K562 (cell line): Measurements from ENCODE around the gene RPS8. TPM values are rescaled to one million over a fixed set of nuclear protein-coding genes. Genes with fewer than 3 reads are reported as not detected.

ENCODE experiments used
- CSDE1 ChIP-seq, 2 experiments: fragments of 450-650 bp; IDR thresholded peaks; 2 replicates each; pipeline ENCODE4 v1.6.1; 2016; ENCODE audit warnings: mild to moderate bottlenecking in 1 of 2
- NR2C2 ChIP-seq, 2 experiments: fragments of 200-800 bp in 1 of 2; sonication (Bioruptor generic) in 1 of 2; sonication (generic) in 1 of 2; formaldehyde crosslinking in 1 of 2; IDR thresholded peaks; 2 replicates each; pipeline versions ENCODE4 v1.6.1 to v1.8.0; 2016 to 2022; ENCODE audit warnings: mild to moderate bottlenecking in 1 of 2, missing compliant biosample characterization in 1 of 2, missing genetic modification characterization in 1 of 2, missing genetic modification reagents in 1 of 2
- RERE ChIP-seq: sonication (generic); formaldehyde crosslinking; IDR thresholded peaks from 2 replicates; pipeline ENCODE4 v1.8.0; 2023; ENCODE audit warnings: missing genetic modification reagents, mild to moderate bottlenecking, borderline replicate concordance
- ZNF592 ChIP-seq: fragments of 450-650 bp; IDR thresholded peaks from 2 replicates; pipeline ENCODE4 v1.6.1; 2017; ENCODE audit warnings: antibody characterized with exemption, mild to moderate bottlenecking
- polyA plus RNA-seq, 8 experiments: library from polyadenylated mRNA; depleted of rRNA in 4 of 8; stranded (reverse) in 5 of 8; unstranded in 3 of 8; fragments of >200 nt; fragmentation: Nextera tagmentation in 2 of 8; fragmentation: Illumina TruSeq in 1 of 8; extraction: Ambion mirVana in 2 of 8; extraction: Trizol in 1 of 8; gene quantifications; 2 replicates each; pipeline versions ENCODE4 v1.2.1 to v1.2.3, GENCODE V29; 2011 to 2014; ENCODE audit warnings: inconsistent platforms in 1 of 8, missing spikeins in 1 of 8
- total RNA-seq, 7 experiments: library from RNA; depleted of rRNA in 6 of 7; stranded (reverse); fragments of >200 nt in 6 of 7; fragmentation: Illumina TruSeq in 2 of 7; extraction: Trizol in 2 of 7; gene quantifications; 2 replicates each; pipeline versions ENCODE4 v1.2.1 to v1.2.3, GENCODE V29; 2011 to 2021; ENCODE audit warnings: low replicate concordance in 1 of 7

Gene RPS8
- total and polyA plus RNA-seq, 9 of the 15 experiments (the other 6 are each of a cell fraction or from before 2014, with no cell fraction given): 2,431 to 4,168 (median 3,109) TPM

- TF ChIP-seq ZNF592 (peak; percentile 100), CSDE1 (IDR thresholded peaks at IDR 0.05) (peak in 1 of 2 experiments; percentile 85; a peak in 2 of 4 replicates), RERE (peak; percentile 97), NR2C2 (CRISPR knock-in tag; IDR thresholded peaks at IDR 0.05) (peak; percentile 78), NR2C2 (tag; IDR thresholded peaks at IDR 0.05) (peak; percentile 95)
Observed at GRCh38 chr1:44807364-44808062, 32.2 kb downstream of the RPS8 start (continued).
